NB4 (cell line): ENCODE measurements around the gene RPAP2.
"Not testable (repeated sequence)": the region's sequence is repeated elsewhere in the genome, so short reads cannot be mapped to it uniquely, and the experiment has no call there.

ENCODE experiments used
- DNase-seq: peaks from one replicate; pipeline ENCODE4 v3.0.0; 2010; ENCODE audit warnings: low read depth
- H3K4me3 ChIP-seq: one replicate; pipeline ENCODE4 v1.5.1; 2011; ENCODE audit warnings: mild to moderate bottlenecking, low read depth, low read length, moderate library complexity
- CTCF ChIP-seq: IDR thresholded peaks from one replicate; pipeline ENCODE4 v1.5.1; 2012; ENCODE audit warnings: low read depth, low read length
- MYC ChIP-seq: IDR thresholded peaks from 2 replicates; pipeline ENCODE4 v1.6.1; 2011; ENCODE audit warnings: low read depth, low read length
- POLR2A ChIP-seq: IDR thresholded peaks from 2 replicates; pipeline ENCODE4 v1.6.1; 2011; ENCODE audit warnings: mild to moderate bottlenecking; ENCODE audit not compliant: insufficient read length; ENCODE audit errors: extremely low read depth
- TF ChIP-seq, protein P1 (sequence below): IDR thresholded peaks from 2 replicates; pipeline ENCODE4 v1.6.1; 2011; ENCODE audit warnings: low read depth, low read length

RPAP2 gene

DNA sequence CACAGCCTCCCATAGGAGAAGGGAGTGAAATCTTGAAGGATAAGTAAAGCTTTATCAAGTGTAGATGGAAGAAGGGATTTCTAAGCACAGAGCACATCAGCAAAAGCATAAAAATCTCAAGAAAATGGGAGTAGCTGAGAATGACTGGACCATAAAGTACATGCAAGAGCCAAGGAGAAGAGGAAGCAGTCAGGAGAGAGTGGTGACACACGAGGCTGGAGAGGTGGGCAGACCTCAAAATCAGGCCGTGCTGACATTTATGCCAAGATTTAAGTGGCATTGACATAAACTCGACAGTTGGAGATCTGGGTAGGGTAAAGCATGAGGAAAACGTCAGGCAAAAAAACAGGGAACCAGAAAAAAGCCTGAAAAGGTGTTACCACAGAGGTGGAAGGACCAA is 125.5 kb downstream of the RPAP2 start:
- TF ChIP-seq, protein P1, sequence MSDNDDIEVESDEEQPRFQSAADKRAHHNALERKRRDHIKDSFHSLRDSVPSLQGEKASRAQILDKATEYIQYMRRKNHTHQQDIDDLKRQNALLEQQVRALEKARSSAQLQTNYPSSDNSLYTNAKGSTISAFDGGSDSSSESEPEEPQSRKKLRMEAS: no peak
- no peak for TF ChIP-seq MYC
- no peak for TF ChIP-seq CTCF
- no peak for TF ChIP-seq POLR2A
- H3K4me3 ChIP-seq: no peak overlapping the region
- DNase-seq: peak; percentile 72

GRCh38 chr1:92425617-92426016 is 126.8 kb downstream of the RPAP2 start:
- H3K4me3 ChIP-seq: no peak overlapping the region
- TF ChIP-seq, protein P1: no peak
- TF ChIP-seq CTCF (no peak), MYC (no peak), POLR2A (no peak)
- no peak for DNase-seq

GRCh38 chr1:92430030-92430429 is 131.2 kb downstream of the RPAP2 start:
- TF ChIP-seq CTCF (no peak), POLR2A (no peak), MYC (no peak)
- TF ChIP-seq, protein P1: no peak
- no peak overlapping the region for H3K4me3 ChIP-seq
- no peak for DNase-seq

DNA sequence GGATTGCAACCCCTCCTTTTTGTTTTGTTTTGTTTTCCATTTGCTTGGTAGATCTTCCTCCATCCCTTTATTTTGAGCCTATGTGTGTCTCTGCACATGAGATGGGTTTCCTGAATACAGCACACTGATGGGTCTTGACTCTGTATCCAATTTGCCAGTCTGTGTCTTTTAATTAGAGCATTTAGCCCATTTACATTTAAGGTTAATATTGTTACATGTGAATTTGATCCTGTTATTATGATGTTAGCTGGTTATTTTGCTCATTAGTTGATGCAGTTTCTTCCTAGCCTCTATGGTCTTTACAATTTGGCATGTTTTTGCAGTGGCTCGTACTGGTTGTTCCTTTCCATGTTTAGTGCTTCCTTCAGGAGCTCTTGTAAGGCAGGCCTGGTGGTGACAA is 135.7 kb downstream of the RPAP2 start:
- not testable (repeated sequence) for H3K4me3 ChIP-seq, DNase-seq

DNA sequence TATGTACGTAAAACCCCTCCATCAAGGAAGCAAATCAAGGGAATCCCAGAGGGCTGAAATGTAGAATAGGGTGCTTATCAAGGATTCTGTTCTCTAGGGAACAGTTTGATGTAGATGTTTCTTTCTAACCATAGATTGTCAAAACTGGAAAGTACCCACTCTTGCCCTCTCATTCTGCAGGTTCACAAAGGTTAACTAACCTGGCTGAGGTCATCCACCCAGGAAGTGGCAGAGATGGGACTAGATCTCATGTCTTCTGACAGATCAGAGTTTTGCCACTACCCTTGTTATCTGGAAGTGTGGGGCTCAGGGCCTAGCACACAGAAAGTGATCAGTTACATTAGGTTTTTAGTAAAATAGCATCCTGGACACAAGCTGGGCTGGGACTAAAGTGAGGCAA is 140.4 kb downstream of the RPAP2 start:
- TF ChIP-seq CTCF (no peak), POLR2A (no peak), MYC (no peak)
- TF ChIP-seq, protein P1: no peak
- no peak overlapping the region for H3K4me3 ChIP-seq
- no peak for DNase-seq

DNA sequence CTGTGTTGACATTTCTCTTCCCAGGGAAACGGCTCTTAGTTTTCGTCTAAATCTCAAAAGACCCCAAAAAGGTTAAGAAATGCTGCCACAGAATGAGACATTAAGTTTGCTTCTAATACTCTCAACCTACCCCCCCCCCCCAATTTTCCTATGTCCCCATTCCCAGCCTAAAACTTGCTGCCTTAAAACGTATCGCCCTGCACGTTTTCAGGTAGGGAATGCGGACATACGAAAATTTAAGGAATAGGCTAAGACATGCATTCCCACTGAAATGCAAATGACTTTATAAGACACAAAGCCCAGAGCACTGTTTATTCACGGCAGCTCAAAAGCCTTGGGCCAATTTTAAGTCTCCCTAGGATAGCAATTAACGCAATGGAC is 142.4 kb downstream of the RPAP2 start:
- DNase-seq: no peak
- H3K4me3 ChIP-seq: no peak overlapping the region
- TF ChIP-seq POLR2A: no peak
- TF ChIP-seq CTCF: no peak
- no peak for TF ChIP-seq MYC
- TF ChIP-seq, protein P1: no peak
